HepG2 (cell line): ENCODE data around the gene ZFX. TPM values are rescaled to one million over a fixed set of nuclear protein-coding genes. Genes with fewer than 3 reads are reported as not detected.

Experiments used
- MAFF ChIP-seq: IDR thresholded peaks from 2 replicates; pipeline ENCODE4 v1.6.1; 2011; ENCODE audit warnings: low read depth, low read length, improper control_type of control experiment
- NFIB ChIP-seq: sonication (generic); formaldehyde crosslinking; IDR thresholded peaks from 2 replicates; pipeline ENCODE4 v1.9.0; 2021; ENCODE audit warnings: missing genetic modification reagents, mild to moderate bottlenecking, borderline replicate concordance
- NR2F6 ChIP-seq, 2 experiments: IDR thresholded peaks; 2 replicates each; pipeline ENCODE4 v1.6.1; 2016; ENCODE audit warnings: antibody characterized with exemption in 1 of 2, mild to moderate bottlenecking in 1 of 2
- PHF21A ChIP-seq: sonication (generic); formaldehyde crosslinking; IDR thresholded peaks from 2 replicates; pipeline ENCODE4 v1.5.0; 2020; ENCODE audit warnings: mild to moderate bottlenecking, missing genetic modification reagents
- POGZ ChIP-seq: sonication (generic); formaldehyde crosslinking; IDR thresholded peaks from 2 replicates; pipeline ENCODE4 v1.4.0; 2020; ENCODE audit warnings: mild to moderate bottlenecking, missing genetic modification reagents
- SOX6 ChIP-seq, 2 experiments: fragments of 450-650 bp in 1 of 2; sonication (generic) in 1 of 2; formaldehyde crosslinking in 1 of 2; IDR thresholded peaks; 2 replicates each; pipeline versions ENCODE4 v1.4.0 to v1.6.1; 2017 to 2020; ENCODE audit warnings: antibody characterized with exemption in 1 of 2, mild to moderate bottlenecking in 1 of 2, missing genetic modification reagents in 1 of 2
- STAT5B ChIP-seq: sonication (generic); formaldehyde crosslinking; IDR thresholded peaks from 2 replicates; pipeline ENCODE4 v1.4.0; 2020; ENCODE audit warnings: missing genetic modification reagents
- XRCC5 ChIP-seq: fragments of 200-400 bp; formaldehyde crosslinking; optimal IDR thresholded peaks from 2 replicates; pipeline ENCODE3; 2017; ENCODE audit warnings: mild to moderate bottlenecking, low read length
- ZBTB38 ChIP-seq: sonication (generic); formaldehyde crosslinking; IDR thresholded peaks from 2 replicates; pipeline ENCODE4 v1.5.1; 2020; ENCODE audit warnings: mild to moderate bottlenecking, missing genetic modification reagents
- ZNF441 ChIP-seq: sonication (generic); formaldehyde crosslinking; IDR thresholded peaks from 2 replicates; pipeline ENCODE4 v1.7.0; 2021; ENCODE audit warnings: missing genetic modification reagents, borderline replicate concordance
- ZNF619 ChIP-seq: sonication (generic); formaldehyde crosslinking; IDR thresholded peaks from 2 replicates; pipeline ENCODE4 v1.4.0; 2020; ENCODE audit warnings: mild to moderate bottlenecking, missing genetic modification reagents
- ZNF660 ChIP-seq: sonication (generic); formaldehyde crosslinking; IDR thresholded peaks from 2 replicates; pipeline ENCODE4 v1.5.1; 2020; ENCODE audit warnings: mild to moderate bottlenecking, low read depth, missing genetic modification reagents, borderline replicate concordance
- ZNF883 ChIP-seq: sonication (generic); formaldehyde crosslinking; IDR thresholded peaks from 2 replicates; pipeline ENCODE4 v1.5.1; 2020; ENCODE audit warnings: mild to moderate bottlenecking, missing genetic modification reagents; ENCODE audit errors: not compliant biosample characterization
- polyA plus RNA-seq, 8 experiments: library from polyadenylated mRNA; depleted of rRNA in 3 of 8; stranded (reverse) in 7 of 8; unstranded in 1 of 8; fragments of >200 nt; fragmentation: Illumina TruSeq in 4 of 8; extraction: Trizol in 4 of 8; gene quantifications; 2 replicates each; pipeline versions ENCODE4 v1.2.1 to v1.2.3, GENCODE V29; 2011 to 2016; ENCODE audit warnings: low read depth in 4 of 8, missing spikeins in 1 of 8, mixed read lengths in 1 of 8; ENCODE audit not compliant: insufficient read depth in 1 of 8
- total RNA-seq, 5 experiments: library from RNA; depleted of rRNA; stranded (reverse); fragments of >200 nt; fragmentation: Illumina TruSeq; extraction: Trizol; gene quantifications; 2 replicates each; pipeline ENCODE4 v1.2.3, GENCODE V29; 2016; ENCODE audit warnings: low read depth in 1 of 5
- TF ChIP-seq, protein P1 (sequence below): sonication (generic); formaldehyde crosslinking; IDR thresholded peaks from 2 replicates; pipeline ENCODE4 v1.4.0; 2020; ENCODE audit warnings: missing genetic modification reagents, borderline replicate concordance
- TF ChIP-seq, protein P2 (sequence below): sonication (generic); formaldehyde crosslinking; IDR thresholded peaks from 2 replicates; pipeline ENCODE4 v1.9.0; 2022; ENCODE audit warnings: low read depth, missing genetic modification reagents
- TF ChIP-seq, protein P3 (sequence below): sonication (generic); formaldehyde crosslinking; IDR thresholded peaks from 2 replicates; pipeline ENCODE4 v1.8.0; 2022; ENCODE audit warnings: missing genetic modification reagents, low read depth, mild to moderate bottlenecking, borderline replicate concordance
- TF ChIP-seq, protein P4 (sequence below): sonication (generic); formaldehyde crosslinking; IDR thresholded peaks from 2 replicates; pipeline ENCODE4 v1.4.0; 2020; ENCODE audit warnings: missing genetic modification reagents

The ZFX gene
- total and polyA plus RNA-seq, 2 of the 13 experiments (the other 11 are each of a cell fraction or from before 2014, with no cell fraction given) = 13.8 to 37.3 TPM

DNA sequence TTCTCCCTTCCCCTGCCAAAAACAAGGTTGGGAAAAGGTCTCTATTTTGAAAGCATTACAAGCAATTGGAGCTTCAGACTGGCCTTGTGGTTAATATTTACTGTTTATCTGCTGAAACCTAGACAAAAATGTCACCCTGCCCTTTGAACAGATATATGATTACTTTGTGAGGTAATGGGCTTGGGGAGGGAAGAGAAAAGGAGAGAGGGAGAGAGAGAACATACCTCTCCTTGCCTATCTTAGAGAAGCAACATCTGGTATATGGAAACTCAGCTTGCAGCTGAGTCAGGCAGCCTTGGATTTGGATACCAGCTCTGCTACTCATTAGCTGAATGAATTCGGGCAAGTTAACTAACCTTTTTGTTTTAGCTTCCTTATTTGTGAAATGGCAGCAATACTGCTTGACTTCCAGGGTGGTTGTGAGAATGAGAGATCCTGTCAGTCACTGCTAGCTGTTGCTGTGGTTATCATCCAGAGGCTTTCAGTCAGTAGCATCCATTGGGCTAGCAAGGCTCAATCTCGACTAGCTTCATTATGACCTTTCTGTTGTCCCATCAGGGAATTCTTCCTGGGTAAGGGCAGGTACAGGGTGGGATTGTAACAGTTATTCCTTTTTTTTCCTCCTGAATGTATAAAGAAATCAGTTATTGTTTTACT is 41.1 kb downstream of the ZFX start (continued):
- TF ChIP-seq, protein P1, sequence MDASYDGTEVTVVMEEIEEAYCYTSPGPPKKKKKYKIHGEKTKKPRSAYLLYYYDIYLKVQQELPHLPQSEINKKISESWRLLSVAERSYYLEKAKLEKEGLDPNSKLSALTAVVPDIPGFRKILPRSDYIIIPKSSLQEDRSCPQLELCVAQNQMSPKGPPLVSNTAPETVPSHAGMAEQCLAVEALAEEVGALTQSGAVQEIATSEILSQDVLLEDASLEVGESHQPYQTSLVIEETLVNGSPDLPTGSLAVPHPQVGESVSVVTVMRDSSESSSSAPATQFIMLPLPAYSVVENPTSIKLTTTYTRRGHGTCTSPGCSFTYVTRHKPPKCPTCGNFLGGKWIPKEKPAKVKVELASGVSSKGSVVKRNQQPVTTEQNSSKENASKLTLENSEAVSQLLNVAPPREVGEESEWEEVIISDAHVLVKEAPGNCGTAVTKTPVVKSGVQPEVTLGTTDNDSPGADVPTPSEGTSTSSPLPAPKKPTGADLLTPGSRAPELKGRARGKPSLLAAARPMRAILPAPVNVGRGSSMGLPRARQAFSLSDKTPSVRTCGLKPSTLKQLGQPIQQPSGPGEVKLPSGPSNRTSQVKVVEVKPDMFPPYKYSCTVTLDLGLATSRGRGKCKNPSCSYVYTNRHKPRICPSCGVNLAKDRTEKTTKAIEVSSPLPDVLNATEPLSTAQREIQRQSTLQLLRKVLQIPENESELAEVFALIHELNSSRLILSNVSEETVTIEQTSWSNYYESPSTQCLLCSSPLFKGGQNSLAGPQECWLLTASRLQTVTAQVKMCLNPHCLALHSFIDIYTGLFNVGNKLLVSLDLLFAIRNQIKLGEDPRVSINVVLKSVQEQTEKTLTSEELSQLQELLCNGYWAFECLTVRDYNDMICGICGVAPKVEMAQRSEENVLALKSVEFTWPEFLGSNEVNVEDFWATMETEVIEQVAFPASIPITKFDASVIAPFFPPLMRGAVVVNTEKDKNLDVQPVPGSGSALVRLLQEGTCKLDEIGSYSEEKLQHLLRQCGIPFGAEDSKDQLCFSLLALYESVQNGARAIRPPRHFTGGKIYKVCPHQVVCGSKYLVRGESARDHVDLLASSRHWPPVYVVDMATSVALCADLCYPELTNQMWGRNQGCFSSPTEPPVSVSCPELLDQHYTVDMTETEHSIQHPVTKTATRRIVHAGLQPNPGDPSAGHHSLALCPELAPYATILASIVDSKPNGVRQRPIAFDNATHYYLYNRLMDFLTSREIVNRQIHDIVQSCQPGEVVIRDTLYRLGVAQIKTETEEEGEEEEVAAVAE (CRISPR knock-in tag) = no peak
- TF ChIP-seq ZBTB38 (CRISPR knock-in tag) (no peak), ZNF619 (CRISPR knock-in tag) (no peak), MAFF (no peak), POGZ (CRISPR knock-in tag) (no peak), NFIB (CRISPR knock-in tag) (no peak), ZNF660 (CRISPR knock-in tag) (no peak), NR2F6 (IDR thresholded peaks at IDR 0.05) (peak; percentile 41), NR2F6 (CRISPR knock-in tag; IDR thresholded peaks at IDR 0.05) (peak; percentile 35; the same call in 1 of the 2 replicates), XRCC5 (no peak), ZNF883 (CRISPR knock-in tag) (no peak), ZNF441 (CRISPR knock-in tag) (no peak), PHF21A (no peak), STAT5B (CRISPR knock-in tag) (no peak), SOX6 (IDR thresholded peaks at IDR 0.05) (no peak), SOX6 (CRISPR knock-in tag; IDR thresholded peaks at IDR 0.05) (peak; percentile 79)
- TF ChIP-seq, protein P2, sequence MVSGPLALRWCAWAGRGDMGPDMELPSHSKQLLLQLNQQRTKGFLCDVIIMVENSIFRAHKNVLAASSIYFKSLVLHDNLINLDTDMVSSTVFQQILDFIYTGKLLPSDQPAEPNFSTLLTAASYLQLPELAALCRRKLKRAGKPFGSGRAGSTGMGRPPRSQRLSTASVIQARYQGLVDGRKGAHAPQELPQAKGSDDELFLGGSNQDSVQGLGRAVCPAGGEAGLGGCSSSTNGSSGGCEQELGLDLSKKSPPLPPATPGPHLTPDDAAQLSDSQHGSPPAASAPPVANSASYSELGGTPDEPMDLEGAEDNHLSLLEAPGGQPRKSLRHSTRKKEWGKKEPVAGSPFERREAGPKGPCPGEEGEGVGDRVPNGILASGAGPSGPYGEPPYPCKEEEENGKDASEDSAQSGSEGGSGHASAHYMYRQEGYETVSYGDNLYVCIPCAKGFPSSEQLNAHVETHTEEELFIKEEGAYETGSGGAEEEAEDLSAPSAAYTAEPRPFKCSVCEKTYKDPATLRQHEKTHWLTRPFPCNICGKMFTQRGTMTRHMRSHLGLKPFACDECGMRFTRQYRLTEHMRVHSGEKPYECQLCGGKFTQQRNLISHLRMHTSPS (CRISPR knock-in tag) = no peak
- TF ChIP-seq, protein P3, sequence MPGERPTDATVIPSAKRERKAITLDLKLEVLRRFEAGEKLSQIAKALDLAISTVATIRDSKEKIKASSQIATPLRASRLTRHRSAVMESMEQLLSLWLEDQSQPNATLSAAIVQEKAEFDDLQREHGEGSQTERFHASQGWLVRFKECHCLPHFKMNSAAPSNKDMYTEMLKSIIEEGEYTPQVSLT (CRISPR knock-in tag) = no peak
- TF ChIP-seq, protein P4, sequence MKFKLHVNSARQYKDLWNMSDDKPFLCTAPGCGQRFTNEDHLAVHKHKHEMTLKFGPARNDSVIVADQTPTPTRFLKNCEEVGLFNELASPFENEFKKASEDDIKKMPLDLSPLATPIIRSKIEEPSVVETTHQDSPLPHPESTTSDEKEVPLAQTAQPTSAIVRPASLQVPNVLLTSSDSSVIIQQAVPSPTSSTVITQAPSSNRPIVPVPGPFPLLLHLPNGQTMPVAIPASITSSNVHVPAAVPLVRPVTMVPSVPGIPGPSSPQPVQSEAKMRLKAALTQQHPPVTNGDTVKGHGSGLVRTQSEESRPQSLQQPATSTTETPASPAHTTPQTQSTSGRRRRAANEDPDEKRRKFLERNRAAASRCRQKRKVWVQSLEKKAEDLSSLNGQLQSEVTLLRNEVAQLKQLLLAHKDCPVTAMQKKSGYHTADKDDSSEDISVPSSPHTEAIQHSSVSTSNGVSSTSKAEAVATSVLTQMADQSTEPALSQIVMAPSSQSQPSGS (CRISPR knock-in tag) = peak; percentile 94
